ENCODE results near the gene MAML3. TPM values are rescaled to one million over a fixed set of nuclear protein-coding genes. Genes with fewer than 3 reads are reported as not detected.

Gene MAML3
- total and polyA plus RNA-seq, 5 donors from 2014 or later = 0.11 to 1.1 (median 0.16) TPM; not detected in 1

- no peaks in the 10 kb centered on the region for H3K36me3 ChIP-seq (ENCODE audit: control insufficient read depth, insufficient read depth, low read length)
- no peak overlapping the region for H3K27ac ChIP-seq (ENCODE audit: insufficient read depth, low read length, poor library complexity, severe bottlenecking)
- Mint-ChIP-seq H3K4me3 (no peak overlapping the region), H3K4me1 (no peaks in the 10 kb centered on the region), H3K27me3 (peaks cover 10% of the 10 kb centered on the region), H3K27ac (peak overlapping the region in 1 of 3 donors; percentile 57), H3K36me3 (no peaks in the 10 kb centered on the region), H3K9me3 (no peaks in the 10 kb centered on the region)
- no peaks in the 10 kb centered on the region for H3K9me3 ChIP-seq (ENCODE audit: control insufficient read depth in 2 of 2, low read length in 2 of 2)
- H3K4me1 ChIP-seq (ENCODE audit: control insufficient read depth, insufficient read depth, low read length, poor library complexity, severe bottlenecking) = no peaks in the 10 kb centered on the region
- no peak overlapping the region for H3K4me3 ChIP-seq (ENCODE audit: low read depth, low read length)
- H3K27me3 ChIP-seq (ENCODE audit: control insufficient read depth, insufficient read depth, low read length) = no peaks in the 10 kb centered on the region
- ATAC-seq (ENCODE audit: low read depth in 2 of 2) (no peak), DNase-seq (no peak)
These were observed 389.2 kb downstream of the MAML3 start for GRCh38 chr4:139764686-139765310.

DNA sequence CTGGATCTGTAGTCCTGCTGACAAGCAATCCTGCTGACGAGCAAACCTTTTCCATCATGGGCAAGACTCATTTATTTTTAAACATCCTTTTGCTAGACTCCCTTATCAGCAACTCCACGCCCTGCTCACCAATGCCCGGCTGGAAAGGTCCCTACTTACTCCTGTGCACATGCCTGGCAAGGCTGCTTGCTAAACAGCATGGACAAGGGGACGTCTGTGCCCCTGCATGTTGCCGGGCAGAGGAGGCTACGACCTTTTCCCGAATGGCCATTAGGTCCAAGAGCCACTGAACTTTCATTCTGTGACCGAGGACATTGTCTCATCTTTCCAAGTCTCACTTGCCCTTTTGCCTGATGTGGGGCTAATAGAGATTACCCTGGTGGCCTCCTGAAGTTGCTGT lies 389.8 kb downstream of the MAML3 start:
- H3K27ac ChIP-seq (ENCODE audit: insufficient read depth, low read length, poor library complexity, severe bottlenecking) = no peak overlapping the region
- Mint-ChIP-seq H3K4me3 (no peak overlapping the region), H3K36me3 (no peaks in the 10 kb centered on the region), H3K4me1 (no peaks in the 10 kb centered on the region), H3K27me3 (peaks cover 10% of the 10 kb centered on the region), H3K9me3 (no peaks in the 10 kb centered on the region), H3K27ac (peak overlapping the region in 1 of 3 donors; percentile 57)
- no peaks in the 10 kb centered on the region for H3K27me3 ChIP-seq (ENCODE audit: control insufficient read depth, insufficient read depth, low read length)
- ATAC-seq (ENCODE audit: low read depth in 2 of 2) (no peak), DNase-seq (no peak)
- no peaks in the 10 kb centered on the region for H3K36me3 ChIP-seq (ENCODE audit: control insufficient read depth, insufficient read depth, low read length)
- no peak overlapping the region for H3K4me3 ChIP-seq (ENCODE audit: low read depth, low read length)
- no peaks in the 10 kb centered on the region for H3K9me3 ChIP-seq (ENCODE audit: control insufficient read depth in 2 of 2, low read length in 2 of 2)
- no peaks in the 10 kb centered on the region for H3K4me1 ChIP-seq (ENCODE audit: control insufficient read depth, insufficient read depth, low read length, poor library complexity, severe bottlenecking)

DNA sequence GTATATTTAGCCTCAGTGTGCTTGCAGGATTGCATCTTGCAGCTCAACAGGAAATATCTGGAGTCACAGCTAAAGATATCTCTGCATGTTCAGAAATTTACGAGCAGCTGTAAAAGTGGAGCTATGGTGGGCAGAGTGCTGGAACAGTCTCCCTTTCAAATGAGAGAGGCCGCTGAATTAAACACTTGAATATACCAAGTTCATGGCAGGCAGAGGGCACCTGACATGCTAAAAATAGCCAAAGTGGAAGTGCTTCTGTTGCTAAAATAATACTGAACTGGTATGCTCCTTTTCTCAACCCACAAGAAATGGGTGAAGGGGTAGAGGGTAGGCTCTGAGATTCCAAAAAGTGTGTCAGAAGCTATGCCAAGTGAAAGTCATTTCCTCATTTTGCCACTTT lies 390.3 kb downstream of the MAML3 start:
- Mint-ChIP-seq H3K36me3 (no peaks in the 10 kb centered on the region), H3K4me3 (no peak overlapping the region), H3K4me1 (peaks cover 0 to under 1% (median 0%) of the 10 kb centered on the region in 4 donors), H3K9me3 (no peaks in the 10 kb centered on the region), H3K27me3 (peaks cover 10% of the 10 kb centered on the region), H3K27ac (no peak overlapping the region)
- no peak for DNase-seq
- H3K36me3 ChIP-seq (ENCODE audit: control insufficient read depth, insufficient read depth, low read length) = no peaks in the 10 kb centered on the region
- H3K4me3 ChIP-seq (ENCODE audit: low read depth, low read length) = no peak overlapping the region
- no peaks in the 10 kb centered on the region for H3K4me1 ChIP-seq (ENCODE audit: control insufficient read depth, insufficient read depth, low read length, poor library complexity, severe bottlenecking)
- H3K27ac ChIP-seq (ENCODE audit: insufficient read depth, low read length, poor library complexity, severe bottlenecking) = no peak overlapping the region
- no peaks in the 10 kb centered on the region for H3K27me3 ChIP-seq (ENCODE audit: control insufficient read depth, insufficient read depth, low read length)
- H3K9me3 ChIP-seq (ENCODE audit: control insufficient read depth in 2 of 2, low read length in 2 of 2) = no peaks in the 10 kb centered on the region
- ATAC-seq (ENCODE audit: low read depth in 2 of 2) = no peak

- peaks cover 0 to 5% (median 0%) of the 10 kb centered on the region in 4 donors for H3K4me1 Mint-ChIP-seq
- Histone ChIP-seq H3K4me1 (ENCODE audit: control insufficient read depth, insufficient read depth, low read length, poor library complexity, severe bottlenecking) (no peaks in the 10 kb centered on the region), H3K27me3 (ENCODE audit: control insufficient read depth, insufficient read depth, low read length) (no peaks in the 10 kb centered on the region), H3K9me3 (ENCODE audit: control insufficient read depth in 2 of 2, low read length in 2 of 2) (no peaks in the 10 kb centered on the region), H3K4me3 (ENCODE audit: low read depth, low read length) (no peak overlapping the region), H3K27ac (ENCODE audit: insufficient read depth, low read length, poor library complexity, severe bottlenecking) (no peak overlapping the region), H3K36me3 (ENCODE audit: control insufficient read depth, insufficient read depth, low read length) (no peaks in the 10 kb centered on the region)
- H3K36me3 Mint-ChIP-seq = no peaks in the 10 kb centered on the region
- H3K4me3 Mint-ChIP-seq = no peak overlapping the region
- DNase-seq (no peak), ATAC-seq (ENCODE audit: low read depth in 2 of 2) (no peak)
- no peaks in the 10 kb centered on the region for H3K9me3 Mint-ChIP-seq
- no peak overlapping the region for H3K27ac Mint-ChIP-seq
- peaks cover 10% of the 10 kb centered on the region for H3K27me3 Mint-ChIP-seq
These were observed 390.8 kb downstream of the MAML3 start for GRCh38 chr4:139763205-139763604.

GRCh38 chr4:139762720-139763119 lies 391.3 kb downstream of the MAML3 start:
- Mint-ChIP-seq H3K36me3 (no peaks in the 10 kb centered on the region), H3K27me3 (peaks cover 10% of the 10 kb centered on the region), H3K9me3 (no peaks in the 10 kb centered on the region), H3K27ac (no peak overlapping the region), H3K4me1 (peaks cover 0 to 8% (median 2%) of the 10 kb centered on the region in 4 donors), H3K4me3 (no peak overlapping the region)
- Histone ChIP-seq H3K4me1 (ENCODE audit: control insufficient read depth, insufficient read depth, low read length, poor library complexity, severe bottlenecking) (no peaks in the 10 kb centered on the region), H3K27ac (ENCODE audit: insufficient read depth, low read length, poor library complexity, severe bottlenecking) (no peak overlapping the region), H3K36me3 (ENCODE audit: control insufficient read depth, insufficient read depth, low read length) (no peaks in the 10 kb centered on the region), H3K4me3 (ENCODE audit: low read depth, low read length) (no peak overlapping the region), H3K9me3 (ENCODE audit: control insufficient read depth in 2 of 2, low read length in 2 of 2) (no peaks in the 10 kb centered on the region), H3K27me3 (ENCODE audit: control insufficient read depth, insufficient read depth, low read length) (no peaks in the 10 kb centered on the region)
- no peak for DNase-seq
- ATAC-seq (ENCODE audit: low read depth in 2 of 2) = no peak

GRCh38 chr4:139761461-139761860 lies 392.5 kb downstream of the MAML3 start:
- H3K4me3 Mint-ChIP-seq = no peak overlapping the region

DNA sequence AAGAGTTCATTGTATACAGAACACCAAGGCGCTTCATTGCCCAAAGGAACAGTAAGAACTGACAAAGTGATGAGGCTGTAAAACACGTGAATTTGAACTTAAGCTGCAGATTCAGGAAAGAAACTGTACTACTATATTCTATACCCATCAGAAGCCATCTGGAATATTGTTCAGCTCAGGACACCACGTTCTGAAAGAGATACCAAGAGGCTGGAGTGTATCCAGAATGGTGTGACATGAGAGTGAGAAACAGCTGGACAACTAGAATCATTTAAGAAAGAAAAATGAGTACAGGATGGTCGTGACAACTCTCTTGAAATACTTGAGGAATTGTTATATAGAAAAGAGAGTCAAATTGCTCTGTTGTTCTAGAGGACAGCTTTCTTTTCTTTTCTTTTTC lies 393.4 kb downstream of the MAML3 start:
- peaks cover 5% of the 10 kb centered on the region for H3K27me3 Mint-ChIP-seq

More at GRCh38 chr4:139761461-139761860, 392.5 kb downstream of the MAML3 start:
- no peak overlapping the region for H3K27ac Mint-ChIP-seq
- no peaks in the 10 kb centered on the region for H3K36me3 Mint-ChIP-seq
- H3K36me3 ChIP-seq (ENCODE audit: control insufficient read depth, insufficient read depth, low read length) = no peaks in the 10 kb centered on the region
- ATAC-seq (ENCODE audit: low read depth in 2 of 2) = peak in 1 of 2 donors; percentile 34
- no peak overlapping the region for H3K27ac ChIP-seq (ENCODE audit: insufficient read depth, low read length, poor library complexity, severe bottlenecking)
- no peaks in the 10 kb centered on the region for H3K4me1 ChIP-seq (ENCODE audit: control insufficient read depth, insufficient read depth, low read length, poor library complexity, severe bottlenecking)
- H3K27me3 ChIP-seq (ENCODE audit: control insufficient read depth, insufficient read depth, low read length) = no peaks in the 10 kb centered on the region
- peaks cover 5% of the 10 kb centered on the region for H3K27me3 Mint-ChIP-seq
- DNase-seq = peak in 1 of 3 donors; percentile 8
- no peaks in the 10 kb centered on the region for H3K9me3 ChIP-seq (ENCODE audit: control insufficient read depth in 2 of 2, low read length in 2 of 2)
- peaks cover 0 to 10% (median 2%) of the 10 kb centered on the region in 4 donors for H3K4me1 Mint-ChIP-seq
- H3K9me3 Mint-ChIP-seq = no peaks in the 10 kb centered on the region
- no peak overlapping the region for H3K4me3 ChIP-seq (ENCODE audit: low read depth, low read length)

GRCh38 chr4:139759097-139759496 lies 394.9 kb downstream of the MAML3 start:
- Histone ChIP-seq H3K9me3 (ENCODE audit: control insufficient read depth in 2 of 2, low read length in 2 of 2) (no peaks in the 10 kb centered on the region), H3K36me3 (ENCODE audit: control insufficient read depth, insufficient read depth, low read length) (no peaks in the 10 kb centered on the region), H3K27me3 (ENCODE audit: control insufficient read depth, insufficient read depth, low read length) (no peaks in the 10 kb centered on the region), H3K4me1 (ENCODE audit: control insufficient read depth, insufficient read depth, low read length, poor library complexity, severe bottlenecking) (no peaks in the 10 kb centered on the region), H3K27ac (ENCODE audit: insufficient read depth, low read length, poor library complexity, severe bottlenecking) (no peak overlapping the region), H3K4me3 (ENCODE audit: low read depth, low read length) (no peak overlapping the region)
- no peak overlapping the region for H3K27ac Mint-ChIP-seq
- H3K4me1 Mint-ChIP-seq = peaks cover 0 to 10% (median 2%) of the 10 kb centered on the region in 4 donors
- DNase-seq (no peak), ATAC-seq (ENCODE audit: low read depth in 2 of 2) (no peak)
- no peaks in the 10 kb centered on the region for H3K36me3 Mint-ChIP-seq
- H3K9me3 Mint-ChIP-seq = no peaks in the 10 kb centered on the region
- no peak overlapping the region for H3K4me3 Mint-ChIP-seq
- H3K27me3 Mint-ChIP-seq = no peaks in the 10 kb centered on the region

More for the DNA sequence above, 393.4 kb downstream of the MAML3 start:
- H3K9me3 Mint-ChIP-seq = no peaks in the 10 kb centered on the region
- no peaks in the 10 kb centered on the region for H3K9me3 ChIP-seq (ENCODE audit: control insufficient read depth in 2 of 2, low read length in 2 of 2)
- no peaks in the 10 kb centered on the region for H3K36me3 Mint-ChIP-seq
- no peaks in the 10 kb centered on the region for H3K36me3 ChIP-seq (ENCODE audit: control insufficient read depth, insufficient read depth, low read length)
- no peak for ATAC-seq (ENCODE audit: low read depth in 2 of 2)
- H3K27ac Mint-ChIP-seq = no peak overlapping the region
- H3K4me1 Mint-ChIP-seq = peaks cover 0 to 10% (median 2%) of the 10 kb centered on the region in 4 donors
- no peaks in the 10 kb centered on the region for H3K4me1 ChIP-seq (ENCODE audit: control insufficient read depth, insufficient read depth, low read length, poor library complexity, severe bottlenecking)
- H3K4me3 Mint-ChIP-seq = no peak overlapping the region
- no peak overlapping the region for H3K4me3 ChIP-seq (ENCODE audit: low read depth, low read length)
- no peak overlapping the region for H3K27ac ChIP-seq (ENCODE audit: insufficient read depth, low read length, poor library complexity, severe bottlenecking)
- H3K27me3 ChIP-seq (ENCODE audit: control insufficient read depth, insufficient read depth, low read length) = no peaks in the 10 kb centered on the region
- DNase-seq = no peak

Measured in CD4-positive, CD25-positive, alpha-beta regulatory T cell (primary cell).